Occipital lobe (tissue), 2 donors: ENCODE results near the gene NUDT1. TPM values are rescaled to one million over a fixed set of nuclear protein-coding genes. Genes with fewer than 3 reads are reported as not detected.
A peak's percentile ranks its signal among the peaks of the same experiment; 100 is the strongest.

Experiments
- DNase-seq: peaks from one replicate; lab custom pipeline; 2025; lab: John Stamatoyannopoulos, UW
- total RNA-seq: library from RNA; depleted of rRNA; stranded (reverse); fragments of >200 nt; gene quantifications from one replicate; pipeline ENCODE4 v1.2.3, GENCODE V29; 2014

Gene NUDT1
- total RNA-seq, 1 donor from 2014 or later: 13.7 TPM

GRCh38 chr7:2224491-2224928 is 17.5 kb upstream of the NUDT1 start:
- no peak for DNase-seq

- DNase-seq: no peak
Measured at GRCh38 chr7:2224934-2225333, 17.1 kb upstream of the NUDT1 start.

GRCh38 chr7:2225336-2225735 is 16.7 kb upstream of the NUDT1 start:
- no peak for DNase-seq

GRCh38 chr7:2225830-2226229 is 16.2 kb upstream of the NUDT1 start:
- no peak for DNase-seq

GRCh38 chr7:2227699-2228098 is 14.3 kb upstream of the NUDT1 start:
- no peak for DNase-seq

GRCh38 chr7:2228921-2229320 is 13.1 kb upstream of the NUDT1 start:
- DNase-seq: no peak

GRCh38 chr7:2229467-2229866 is 12.6 kb upstream of the NUDT1 start:
- DNase-seq: no peak

- no peak for DNase-seq
Measured at GRCh38 chr7:2230226-2230625, 11.8 kb upstream of the NUDT1 start.

GRCh38 chr7:2230882-2231281 is 11.1 kb upstream of the NUDT1 start:
- DNase-seq: no peak

- DNase-seq: no peak
Measured at GRCh38 chr7:2231992-2232765, 9.8 kb upstream of the NUDT1 start.

- peak; percentile 79 for DNase-seq
Measured at GRCh38 chr7:2232766-2233520, 9.1 kb upstream of the NUDT1 start, which contains the start of gene MAD1L1. Gene MAD1L1 (minus strand): TSS chr7:2232945. CDS start chr7:2230133, 2,812 bp downstream.

GRCh38 chr7:2233926-2234325 is 8.1 kb upstream of the NUDT1 start:
- DNase-seq: no peak

- DNase-seq: peak; percentile 30
Measured at GRCh38 chr7:2237109-2237602, 4.9 kb upstream of the NUDT1 start.

- DNase-seq: no peak
Measured at GRCh38 chr7:2239242-2239641, 2.8 kb upstream of the NUDT1 start.

- no peak for DNase-seq
Measured at GRCh38 chr7:2242541-2243429, 759 bp downstream of the NUDT1 start.

- no peak for DNase-seq
Measured at GRCh38 chr7:2243458-2243857, 1.4 kb downstream of the NUDT1 start.

- DNase-seq: no peak
Measured at GRCh38 chr7:2244404-2244995, 2.5 kb downstream of the NUDT1 start.

- peak; percentile 45 for DNase-seq
Measured at GRCh38 chr7:2245883-2246675, 4.1 kb downstream of the NUDT1 start.

- DNase-seq: peak; percentile 7
Measured at GRCh38 chr7:2247141-2247995, 5.3 kb downstream of the NUDT1 start.
